HepG2 (cell line): ENCODE measurements around the gene MINDY1. TPM values are rescaled to one million over a fixed set of nuclear protein-coding genes. Genes with fewer than 3 reads are reported as not detected.

Source experiments
- ATAC-seq: fragments of 200-7000 bp; cut with Tn5 transposase; 3 replicates; pipeline ENCODE4 v1.9.1; 2020; ENCODE audit warnings: mild to moderate bottlenecking, moderate library complexity
- BruUV-seq: library from RNA; stranded (reverse); fragments of 400-500 nt; replicated peaks from 2 replicates; lab custom pipeline; 2021; lab: Mats Ljungman, UMichigan
- CTCF ChIA-PET: fragments of 300-600 bp; formaldehyde crosslinking; extraction: SDS; loops from one replicate; lab custom pipeline; 2021; ENCODE audit warnings: low total read pairs, inconsistent platforms, low intra/inter-chr PET ratio; lab: Yijun Ruan, JAX
- POLR2A ChIA-PET: fragments of 350-600 bp; sonication (Branson Sonifier 250); formaldehyde crosslinking; loops from one replicate; lab custom pipeline; 2020; ENCODE audit warnings: antibody characterized with exemption, inconsistent platforms; lab: Yijun Ruan, JAX
- DNase-seq: peaks from one replicate; pipeline ENCODE4 v3.0.0-alpha.2; 2015; ENCODE audit warnings: low spot score
- FAIRE-seq: peaks from 3 replicates; lab custom pipeline; 2011; peaks lifted over from hg19 to GRCh38; lab: Jason Lieb, UNC
- H2AFZ ChIP-seq: one replicate; pipeline ENCODE4 v1.6.1; 2011; ENCODE audit warnings: low read length, inconsistent platforms
- H3K27ac ChIP-seq: fragments of 300-600 bp; 3 replicates; pipeline ENCODE4 v1.8.0; 2011; ENCODE audit warnings: mixed run types, mild to moderate bottlenecking, mixed read lengths, low read length, inconsistent platforms; ENCODE audit not compliant: insufficient read depth; ENCODE audit errors: extremely low read length
- H3K27me3 ChIP-seq, 2 experiments: fragments of 200-600 bp in 1 of 2; 2 replicates in 1 of 2; 3 replicates in 1 of 2; pipeline versions ENCODE4 v1.6.0 to v1.8.0; 2011; ENCODE audit warnings: low read length in 2 of 2, mild to moderate bottlenecking in 2 of 2, moderate library complexity in 2 of 2, inconsistent platforms in 1 of 2; ENCODE audit not compliant: insufficient read depth in 2 of 2, control insufficient read depth in 1 of 2
- H3K36me3 ChIP-seq, 2 experiments: fragments of 200-600 bp in 1 of 2; replicated peaks in 1 of 2; 2 replicates in 1 of 2; 3 replicates in 1 of 2; pipeline versions ENCODE4 v1.5.1 to v1.8.0; 2011; ENCODE audit warnings: low read length in 2 of 2, inconsistent platforms in 1 of 2; ENCODE audit not compliant: insufficient read depth in 2 of 2, control insufficient read depth in 1 of 2
- H3K4me1 ChIP-seq: 2 replicates; pipeline ENCODE4 v1.5.1; 2012; ENCODE audit warnings: low read length, inconsistent platforms; ENCODE audit not compliant: insufficient read depth
- H3K4me2 ChIP-seq: 2 replicates; pipeline ENCODE4 v1.6.0; 2011; ENCODE audit warnings: low read depth, low read length, inconsistent platforms
- H3K4me3 ChIP-seq, 3 experiments: fragments of 200-600 bp in 1 of 3; sonication (generic), shearing (Covaris generic) in 1 of 3; replicated peaks in 1 of 3; 2 replicates each; pipeline ENCODE4 v1.5.1; 2011 to 2016; ENCODE audit warnings: low read length in 3 of 3, inconsistent platforms in 2 of 3, low read depth in 2 of 3, mild to moderate bottlenecking in 2 of 3, control low read depth in 1 of 3, mixed read lengths in 1 of 3; ENCODE audit not compliant: insufficient read depth in 1 of 3
- H3K79me2 ChIP-seq: one replicate; pipeline ENCODE4 v1.6.1; 2011; ENCODE audit warnings: low read length, inconsistent platforms; ENCODE audit not compliant: insufficient read depth
- H3K9ac ChIP-seq: 2 replicates; pipeline ENCODE4 v1.6.0; 2011; ENCODE audit warnings: mild to moderate bottlenecking, low read depth, low read length, inconsistent platforms; ENCODE audit not compliant: insufficient read depth
- H3K9me3 ChIP-seq: 2 replicates; pipeline ENCODE4 v1.5.1; 2012; ENCODE audit warnings: mild to moderate bottlenecking, low read length
- H4K20me1 ChIP-seq: 2 replicates; pipeline ENCODE4 v1.6.0; 2011; ENCODE audit warnings: inconsistent platforms, mild to moderate bottlenecking, low read length, moderate library complexity; ENCODE audit not compliant: insufficient read depth
- ZNF441 ChIP-seq: sonication (generic); formaldehyde crosslinking; IDR thresholded peaks from 2 replicates; pipeline ENCODE4 v1.7.0; 2021; ENCODE audit warnings: missing genetic modification reagents, borderline replicate concordance
- WGBS: methylation state at CpG from one replicate; pipeline ENCODE4 v1.1.6; 2017; ENCODE audit warnings: low lambda C conversion rate; 5-methylcytosine and 5-hydroxymethylcytosine counted together
- in situ Hi-C: cut with HindIII; loops from 2 replicates; pipeline ENCODE4 v1.10.0; 2017; ENCODE audit warnings: low pct_unique_long_range_greater_than_20kb; ENCODE audit not compliant: extremely low pct_ligation_motif_present
- intact Hi-C: fragments of 100-400 bp; cut with micrococcal nuclease; formaldehyde crosslinking; loops from one replicate; pipeline ENCODE4 v1.10.0; 2022; ENCODE audit not compliant: unreplicated experiment
- polyA plus RNA-seq, 8 experiments: library from polyadenylated mRNA; depleted of rRNA in 3 of 8; stranded (reverse) in 7 of 8; unstranded in 1 of 8; fragments of >200 nt; fragmentation: Illumina TruSeq in 4 of 8; extraction: Trizol in 4 of 8; gene quantifications; 2 replicates each; pipeline versions ENCODE4 v1.2.1 to v1.2.3, GENCODE V29; 2011 to 2016; ENCODE audit warnings: low read depth in 4 of 8, missing spikeins in 1 of 8, mixed read lengths in 1 of 8; ENCODE audit not compliant: insufficient read depth in 1 of 8
- total RNA-seq, 5 experiments: library from RNA; depleted of rRNA; stranded (reverse); fragments of >200 nt; fragmentation: Illumina TruSeq; extraction: Trizol; gene quantifications; 2 replicates each; pipeline ENCODE4 v1.2.3, GENCODE V29; 2016; ENCODE audit warnings: low read depth in 1 of 5
- TF ChIP-seq, protein P1 (sequence below): sonication (generic); formaldehyde crosslinking; IDR thresholded peaks from 2 replicates; pipeline ENCODE4 v1.4.0; 2020; ENCODE audit warnings: low read depth, mild to moderate bottlenecking, missing genetic modification reagents
- TF ChIP-seq, protein P2 (sequence below): sonication (generic); formaldehyde crosslinking; IDR thresholded peaks from 2 replicates; pipeline ENCODE4 v1.4.0; 2020; ENCODE audit warnings: missing genetic modification reagents, mild to moderate bottlenecking, borderline replicate concordance
- TF ChIP-seq, protein P3 (sequence below): sonication (generic); formaldehyde crosslinking; IDR thresholded peaks from 2 replicates; pipeline ENCODE4 v1.4.0; 2020; ENCODE audit warnings: missing genetic modification reagents

MINDY1 gene
- total and polyA plus RNA-seq, 2 of the 13 experiments (the other 11 are each of a cell fraction or from before 2014, with no cell fraction given) = 11.1 to 15.0 TPM

DNA sequence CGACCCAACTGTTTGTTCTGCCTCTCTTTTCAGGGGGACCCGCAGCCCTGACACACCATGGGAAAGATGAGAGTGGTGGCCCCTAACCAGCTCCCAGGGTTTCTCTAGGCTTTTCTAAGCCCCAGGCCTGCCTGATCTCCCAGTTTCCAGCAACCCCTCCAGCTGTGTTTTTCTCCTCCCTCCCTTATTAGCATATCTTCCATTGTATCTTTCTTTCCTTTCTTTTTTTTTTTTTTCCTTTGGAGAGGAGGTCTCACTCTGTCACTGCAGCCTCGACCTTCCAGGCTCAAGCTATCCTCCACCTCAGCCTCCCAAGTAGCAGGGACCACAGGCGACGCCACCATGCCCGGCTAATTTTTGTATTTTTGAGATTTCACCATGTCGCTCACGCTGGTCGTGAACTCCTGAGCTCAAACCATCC is 30.3 kb downstream of the MINDY1 start:
- intact Hi-C loops = no loop called here
- peaks cover 76% of the 10 kb centered on the region for H3K4me1 ChIP-seq
- no peak for FAIRE-seq
- H3K36me3 ChIP-seq = no peaks in the 10 kb centered on the region
- peaks cover 32% of the 10 kb centered on the region for H3K79me2 ChIP-seq
- no peaks in the 10 kb centered on the region; a peak in 1 of 5 replicates for H3K27me3 ChIP-seq
- peak overlapping the region; percentile 18; the same call in 1 of the 2 replicates for H3K9ac ChIP-seq
- POLR2A ChIA-PET = interaction anchor here (1.2 to 10.3 kb wide), 4 partner anchors 11 to 307 kb away, joined by 3 to 99 read pairs (median 4); partner anchors contain the start of gene MINDY1
- H3K4me2 ChIP-seq = peak overlapping the region; percentile 72
- TF ChIP-seq, protein P1, sequence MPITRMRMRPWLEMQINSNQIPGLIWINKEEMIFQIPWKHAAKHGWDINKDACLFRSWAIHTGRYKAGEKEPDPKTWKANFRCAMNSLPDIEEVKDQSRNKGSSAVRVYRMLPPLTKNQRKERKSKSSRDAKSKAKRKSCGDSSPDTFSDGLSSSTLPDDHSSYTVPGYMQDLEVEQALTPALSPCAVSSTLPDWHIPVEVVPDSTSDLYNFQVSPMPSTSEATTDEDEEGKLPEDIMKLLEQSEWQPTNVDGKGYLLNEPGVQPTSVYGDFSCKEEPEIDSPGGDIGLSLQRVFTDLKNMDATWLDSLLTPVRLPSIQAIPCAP (CRISPR knock-in tag) = no peak
- TF ChIP-seq, protein P2, sequence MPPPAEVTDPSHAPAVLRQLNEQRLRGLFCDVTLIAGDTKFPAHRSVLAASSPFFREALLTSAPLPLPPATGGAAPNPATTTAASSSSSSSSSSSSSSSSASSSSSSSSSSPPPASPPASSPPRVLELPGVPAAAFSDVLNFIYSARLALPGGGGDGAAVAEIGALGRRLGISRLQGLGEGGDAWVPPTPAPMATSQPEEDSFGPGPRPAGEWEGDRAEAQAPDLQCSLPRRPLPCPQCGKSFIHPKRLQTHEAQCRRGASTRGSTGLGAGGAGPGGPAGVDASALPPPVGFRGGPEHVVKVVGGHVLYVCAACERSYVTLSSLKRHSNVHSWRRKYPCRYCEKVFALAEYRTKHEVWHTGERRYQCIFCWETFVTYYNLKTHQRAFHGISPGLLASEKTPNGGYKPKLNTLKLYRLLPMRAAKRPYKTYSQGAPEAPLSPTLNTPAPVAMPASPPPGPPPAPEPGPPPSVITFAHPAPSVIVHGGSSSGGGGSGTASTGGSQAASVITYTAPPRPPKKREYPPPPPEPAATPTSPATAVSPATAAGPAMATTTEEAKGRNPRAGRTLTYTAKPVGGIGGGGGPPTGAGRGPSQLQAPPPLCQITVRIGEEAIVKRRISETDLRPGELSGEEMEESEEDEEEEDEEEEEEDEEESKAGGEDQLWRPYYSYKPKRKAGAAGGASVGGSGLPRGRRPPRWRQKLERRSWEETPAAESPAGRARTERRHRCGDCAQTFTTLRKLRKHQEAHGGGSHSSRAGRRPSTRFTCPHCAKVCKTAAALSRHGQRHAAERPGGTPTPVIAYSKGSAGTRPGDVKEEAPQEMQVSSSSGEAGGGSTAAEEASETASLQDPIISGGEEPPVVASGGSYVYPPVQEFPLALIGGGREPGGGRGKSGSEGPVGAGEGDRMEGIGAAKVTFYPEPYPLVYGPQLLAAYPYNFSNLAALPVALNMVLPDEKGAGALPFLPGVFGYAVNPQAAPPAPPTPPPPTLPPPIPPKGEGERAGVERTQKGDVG (CRISPR knock-in tag) = 0 out of 2 replicates have a peak, but pooled peaks have one; percentile 6
- no peak for TF ChIP-seq ZNF441
- TF ChIP-seq, protein P3, sequence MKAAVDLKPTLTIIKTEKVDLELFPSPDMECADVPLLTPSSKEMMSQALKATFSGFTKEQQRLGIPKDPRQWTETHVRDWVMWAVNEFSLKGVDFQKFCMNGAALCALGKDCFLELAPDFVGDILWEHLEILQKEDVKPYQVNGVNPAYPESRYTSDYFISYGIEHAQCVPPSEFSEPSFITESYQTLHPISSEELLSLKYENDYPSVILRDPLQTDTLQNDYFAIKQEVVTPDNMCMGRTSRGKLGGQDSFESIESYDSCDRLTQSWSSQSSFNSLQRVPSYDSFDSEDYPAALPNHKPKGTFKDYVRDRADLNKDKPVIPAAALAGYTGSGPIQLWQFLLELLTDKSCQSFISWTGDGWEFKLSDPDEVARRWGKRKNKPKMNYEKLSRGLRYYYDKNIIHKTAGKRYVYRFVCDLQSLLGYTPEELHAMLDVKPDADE (CRISPR knock-in tag) = no peak
- 0 out of 6 replicates have a peak overlapping the region, but pooled peaks of 1 of the 3 experiments have one; percentile 89 for H3K4me3 ChIP-seq
- no peak overlapping the region for H3K27ac ChIP-seq
- CTCF ChIA-PET = no interaction called here
- H3K9me3 ChIP-seq = no peaks in the 10 kb centered on the region
- no peak for DNase-seq
- H2AFZ ChIP-seq = no peak overlapping the region
- no peaks in the 10 kb centered on the region for H4K20me1 ChIP-seq
- 67% methylated on average over 9 of the region's 9 CpGs for WGBS
- in situ Hi-C loops = no loop called here
- BruUV-seq = no TSS peak
- ATAC-seq = no peak
